Effector CD4-positive, alpha-beta T cell (primary cell): ENCODE measurements around the gene SPON1.
"Not testable (repeated sequence)": the region's sequence is repeated elsewhere in the genome, so short reads cannot be mapped to it uniquely, and the experiment has no call there.

ENCODE experiments used
- DNase-seq: peaks from one replicate; pipeline ENCODE4 v3.0.0-alpha.2; 2020
- total RNA-seq: gene quantifications from one replicate; lab custom pipeline; 2026; lab: John Stamatoyannopoulos, UW

The SPON1 gene
- 12.4 reads per million, percentile 36 among the genes with 10 or more reads in this experiment for total RNA-seq

GRCh38 chr11:13962562-13963168, at the start of gene SPON1:
Gene SPON1 (plus strand): TSS chr11:13962723. CDS start chr11:13962905, 182 bp downstream.
- DNase-seq, result peak; percentile 22

GRCh38 chr11:13917264-13917663, 45.3 kb upstream of the SPON1 start:
- DNase-seq, result no peak

- DNase-seq, result no peak
Observed at GRCh38 chr11:13917904-13918303, 44.6 kb upstream of the SPON1 start.

- DNase-seq, result no peak
Observed at GRCh38 chr11:13920756-13921155, 41.8 kb upstream of the SPON1 start.

GRCh38 chr11:13921545-13921944, 41.0 kb upstream of the SPON1 start:
- DNase-seq, result no peak

GRCh38 chr11:13923182-13923581, 39.3 kb upstream of the SPON1 start:
- DNase-seq, result no peak

- DNase-seq, result no peak
Observed at GRCh38 chr11:13923716-13924650, 38.5 kb upstream of the SPON1 start.

- DNase-seq, result no peak
Observed at GRCh38 chr11:13924801-13925327, 37.7 kb upstream of the SPON1 start.

- not testable (repeated sequence) for DNase-seq
Observed at GRCh38 chr11:13926366-13926765, 36.2 kb upstream of the SPON1 start.

GRCh38 chr11:13926981-13927380, 35.5 kb upstream of the SPON1 start:
- no peak for DNase-seq

GRCh38 chr11:13927481-13927880, 35.0 kb upstream of the SPON1 start:
- DNase-seq, result no peak

GRCh38 chr11:13928566-13929251, 33.8 kb upstream of the SPON1 start:
- DNase-seq, result no peak

GRCh38 chr11:13929395-13929891, 33.1 kb upstream of the SPON1 start:
- DNase-seq, result no peak

- no peak for DNase-seq
Observed at GRCh38 chr11:13931356-13931755, 31.2 kb upstream of the SPON1 start.

- not testable (repeated sequence) for DNase-seq
Observed at GRCh38 chr11:13937154-13937553, 25.4 kb upstream of the SPON1 start.

GRCh38 chr11:13938829-13939228, 23.7 kb upstream of the SPON1 start:
- not testable (repeated sequence) for DNase-seq

GRCh38 chr11:13939961-13940906, 22.3 kb upstream of the SPON1 start:
- no peak for DNase-seq

GRCh38 chr11:13940907-13941256, 21.6 kb upstream of the SPON1 start:
- no peak for DNase-seq

GRCh38 chr11:13941775-13942174, 20.7 kb upstream of the SPON1 start:
- no peak for DNase-seq

- no peak for DNase-seq
Observed at GRCh38 chr11:13942378-13942777, 20.1 kb upstream of the SPON1 start.

- no peak for DNase-seq
Observed at GRCh38 chr11:13942971-13943381, 19.5 kb upstream of the SPON1 start.

- DNase-seq, result no peak
Observed at GRCh38 chr11:13944016-13944415, 18.5 kb upstream of the SPON1 start.
